Body of pancreas (tissue), 4 donors: ENCODE results near the gene PPP2R5C.

ENCODE experiments used
- CTCF ChIP-seq, 7 experiments: fragments of 450-650 bp in 4 of 7; fragments of 200-600 bp in 3 of 7; sonication (generic) in 3 of 7; IDR thresholded peaks; one replicate each; pipeline ENCODE4 v1.5.1; 2016 to 2019; ENCODE audit warnings: antibody characterized with exemption in 7 of 7
- POLR2A ChIP-seq, 3 donors: fragments of 450-650 bp; IDR thresholded peaks; one replicate each; pipeline ENCODE4 v1.6.1; 2016; ENCODE audit warnings: antibody characterized with exemption in 3 of 3, mild to moderate bottlenecking in 2 of 3

GRCh38 chr14:101788016-101788635 is 26.6 kb downstream of the PPP2R5C start:
- TF ChIP-seq CTCF (IDR thresholded peaks at IDR 0.05) (no peak), POLR2A (IDR thresholded peaks at IDR 0.05) (no peak)
